Loucy (cell line): ENCODE measurements around the gene CELSR3.

Experiments
- H2AFZ ChIP-seq: fragments of 200-600 bp; sonication (generic); 2 replicates; pipeline ENCODE4 v1.6.0; 2016; ENCODE audit warnings: antibody characterized with exemption, mild to moderate bottlenecking, low read length, moderate library complexity
- H3F3A ChIP-seq: fragments of 200-600 bp; 2 replicates; pipeline ENCODE4 v1.6.0; 2016; ENCODE audit warnings: antibody characterized with exemption, low read depth, mild to moderate bottlenecking
- H3K27me3 ChIP-seq: fragments of 200-600 bp; sonication (generic); 2 replicates; pipeline ENCODE4 v1.6.1; 2014; ENCODE audit warnings: low read length, mild to moderate bottlenecking; ENCODE audit not compliant: insufficient read depth, poor library complexity, severe bottlenecking
- H3K36me3 ChIP-seq: fragments of 200-600 bp; sonication (generic); 2 replicates; pipeline ENCODE4 v1.6.1; 2016; ENCODE audit warnings: low read length; ENCODE audit not compliant: insufficient read depth
- H3K4me1 ChIP-seq: fragments of 200-600 bp; sonication (generic); 2 replicates; pipeline ENCODE4 v1.5.1; 2014; ENCODE audit warnings: low read length, mild to moderate bottlenecking; ENCODE audit not compliant: insufficient read depth, poor library complexity, severe bottlenecking
- H3K4me2 ChIP-seq: fragments of 200-600 bp; sonication (generic); 2 replicates; pipeline ENCODE4 v1.6.0; 2014; ENCODE audit warnings: antibody characterized with exemption, low read length, low read depth, mild to moderate bottlenecking; ENCODE audit not compliant: poor library complexity, severe bottlenecking
- H3K4me3 ChIP-seq: fragments of 200-600 bp; sonication (generic); 2 replicates; pipeline ENCODE4 v1.5.1; 2014; ENCODE audit warnings: low read length, mild to moderate bottlenecking, mixed read lengths; ENCODE audit not compliant: poor library complexity, severe bottlenecking
- H3K79me2 ChIP-seq: fragments of 200-600 bp; sonication (generic); 2 replicates; pipeline ENCODE4 v1.6.1; 2014; ENCODE audit warnings: low read length; ENCODE audit not compliant: insufficient read depth
- H3K9ac ChIP-seq: fragments of 200-600 bp; sonication (generic); 2 replicates; pipeline ENCODE4 v1.6.0; 2014; ENCODE audit warnings: mild to moderate bottlenecking, low read depth, low read length, moderate library complexity; ENCODE audit not compliant: poor library complexity, severe bottlenecking
- H3K9me2 ChIP-seq: fragments of 200-600 bp; sonication (generic); replicated peaks from 2 replicates; pipeline ENCODE4 v1.6.1; 2016; ENCODE audit warnings: low read depth, low read length, mixed read lengths
- H3K9me3 ChIP-seq: fragments of 200-600 bp; sonication (generic); 2 replicates; pipeline ENCODE4 v1.6.1; 2014; ENCODE audit warnings: mild to moderate bottlenecking, antibody characterized with exemption, low read length, low read depth; ENCODE audit not compliant: insufficient read depth
- H4K20me1 ChIP-seq: fragments of 200-600 bp; sonication (generic); 2 replicates; pipeline ENCODE4 v1.6.0; 2014; ENCODE audit warnings: antibody characterized with exemption, low read length, mild to moderate bottlenecking; ENCODE audit not compliant: insufficient read depth, poor library complexity, severe bottlenecking
- EZH2phosphoT487 ChIP-seq: fragments of 200-600 bp; IDR thresholded peaks from 2 replicates; pipeline ENCODE4 v1.6.1; 2018; ENCODE audit warnings: antibody characterized with exemption, mild to moderate bottlenecking, moderate library complexity, borderline replicate concordance
- TF ChIP-seq, protein P1 (sequence below): fragments of 200-600 bp; sonication (generic); conservative IDR thresholded peaks from 2 replicates; pipeline ENCODE4 v1.5.1; 2014; ENCODE audit warnings: mild to moderate bottlenecking, antibody characterized with exemption, low read length

CELSR3 gene

DNA sequence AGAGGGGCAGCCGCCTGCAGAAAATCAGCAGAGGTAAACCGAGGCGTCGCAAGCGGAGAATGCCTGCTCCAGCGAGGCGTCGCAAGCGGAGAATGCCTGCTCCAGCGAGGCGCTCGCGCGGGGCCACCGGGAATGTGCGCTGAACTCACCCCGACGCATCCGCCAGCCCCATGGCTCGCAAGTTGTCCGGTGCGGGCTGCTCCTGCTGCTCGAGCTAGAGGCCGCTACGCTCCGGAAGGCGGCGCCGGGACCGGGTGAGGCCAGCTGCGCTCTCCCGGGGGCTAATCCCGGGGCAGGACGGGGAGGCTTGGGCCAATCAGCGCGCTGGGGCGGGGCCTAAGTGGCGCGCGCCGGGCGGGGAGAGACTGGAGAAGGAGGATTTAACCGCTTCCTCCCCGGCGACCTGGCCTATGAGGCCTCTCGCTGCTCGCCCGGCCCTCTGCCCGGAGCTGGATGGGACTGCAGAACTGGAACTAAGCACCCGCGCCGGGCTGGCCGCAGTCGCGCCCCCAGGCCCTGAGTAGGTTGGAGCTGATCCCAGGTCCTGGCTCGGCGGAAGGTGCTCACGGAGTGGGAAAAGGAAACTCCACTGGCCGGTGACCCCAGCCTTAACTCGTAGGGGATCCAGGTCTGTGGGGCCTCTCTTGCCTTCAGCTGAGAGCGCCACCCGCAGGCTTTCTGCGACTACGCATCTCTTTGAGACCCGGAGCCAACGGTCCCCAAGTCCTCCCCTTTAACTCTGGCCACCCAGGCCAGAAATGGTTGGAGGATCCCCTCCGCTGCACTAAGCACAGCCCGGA, 27.3 kb downstream of the CELSR3 start, which contains the start of gene SLC26A6:
SLC26A6 (minus strand) TSS at position 240 of the 800 bp plus-strand sequence; CDS start at position 172, 68 bp downstream.
- peak within 1 kb of the TSS; percentile 89 for H2AFZ ChIP-seq
- no peaks in the 10 kb centered on the region for H3K9me2 ChIP-seq
- peak within 1 kb of the TSS; percentile 90 for H3K4me3 ChIP-seq
- H3K4me1 ChIP-seq = peaks cover 23% of the 10 kb centered on the region
- no peaks in the 10 kb centered on the region for H3F3A ChIP-seq
- peaks cover 40% of the 10 kb centered on the region for H3K79me2 ChIP-seq
- H3K9me3 ChIP-seq = no peaks in the 10 kb centered on the region
- H3K4me2 ChIP-seq = peak within 1 kb of the TSS; percentile 97
- H3K9ac ChIP-seq = peak within 1 kb of the TSS; percentile 93
- no peaks in the 10 kb centered on the region for H3K27me3 ChIP-seq
- peaks cover 18% of the 10 kb centered on the region for H4K20me1 ChIP-seq
- H3K36me3 ChIP-seq = peaks cover 5% of the 10 kb centered on the region; the same call in 1 of the 2 replicates
- TF ChIP-seq EZH2phosphoT487 = no peak
- TF ChIP-seq, protein P1, sequence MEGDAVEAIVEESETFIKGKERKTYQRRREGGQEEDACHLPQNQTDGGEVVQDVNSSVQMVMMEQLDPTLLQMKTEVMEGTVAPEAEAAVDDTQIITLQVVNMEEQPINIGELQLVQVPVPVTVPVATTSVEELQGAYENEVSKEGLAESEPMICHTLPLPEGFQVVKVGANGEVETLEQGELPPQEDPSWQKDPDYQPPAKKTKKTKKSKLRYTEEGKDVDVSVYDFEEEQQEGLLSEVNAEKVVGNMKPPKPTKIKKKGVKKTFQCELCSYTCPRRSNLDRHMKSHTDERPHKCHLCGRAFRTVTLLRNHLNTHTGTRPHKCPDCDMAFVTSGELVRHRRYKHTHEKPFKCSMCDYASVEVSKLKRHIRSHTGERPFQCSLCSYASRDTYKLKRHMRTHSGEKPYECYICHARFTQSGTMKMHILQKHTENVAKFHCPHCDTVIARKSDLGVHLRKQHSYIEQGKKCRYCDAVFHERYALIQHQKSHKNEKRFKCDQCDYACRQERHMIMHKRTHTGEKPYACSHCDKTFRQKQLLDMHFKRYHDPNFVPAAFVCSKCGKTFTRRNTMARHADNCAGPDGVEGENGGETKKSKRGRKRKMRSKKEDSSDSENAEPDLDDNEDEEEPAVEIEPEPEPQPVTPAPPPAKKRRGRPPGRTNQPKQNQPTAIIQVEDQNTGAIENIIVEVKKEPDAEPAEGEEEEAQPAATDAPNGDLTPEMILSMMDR = peak; percentile 87

- peaks cover 40% of the 10 kb centered on the region for H3K79me2 ChIP-seq
- peaks cover 11% of the 10 kb centered on the region; the same call in 1 of the 2 replicates for H3K36me3 ChIP-seq
- no peaks in the 10 kb centered on the region for H3K27me3 ChIP-seq
- peak overlapping the region; percentile 81 for H2AFZ ChIP-seq
- no peaks in the 10 kb centered on the region for H3F3A ChIP-seq
- H3K9me3 ChIP-seq = no peaks in the 10 kb centered on the region
- peak overlapping the region; percentile 93 for H3K9ac ChIP-seq
- TF ChIP-seq, protein P1 = no peak
- no peak for TF ChIP-seq EZH2phosphoT487
- no peaks in the 10 kb centered on the region for H3K9me2 ChIP-seq
- H3K4me3 ChIP-seq = peak overlapping the region; percentile 90
- peaks cover 23% of the 10 kb centered on the region for H3K4me1 ChIP-seq
- H3K4me2 ChIP-seq = peak overlapping the region; percentile 97
- peaks cover 18% of the 10 kb centered on the region for H4K20me1 ChIP-seq
These were observed 27.9 kb downstream of the CELSR3 start for GRCh38 chr3:48634661-48635221.

DNA sequence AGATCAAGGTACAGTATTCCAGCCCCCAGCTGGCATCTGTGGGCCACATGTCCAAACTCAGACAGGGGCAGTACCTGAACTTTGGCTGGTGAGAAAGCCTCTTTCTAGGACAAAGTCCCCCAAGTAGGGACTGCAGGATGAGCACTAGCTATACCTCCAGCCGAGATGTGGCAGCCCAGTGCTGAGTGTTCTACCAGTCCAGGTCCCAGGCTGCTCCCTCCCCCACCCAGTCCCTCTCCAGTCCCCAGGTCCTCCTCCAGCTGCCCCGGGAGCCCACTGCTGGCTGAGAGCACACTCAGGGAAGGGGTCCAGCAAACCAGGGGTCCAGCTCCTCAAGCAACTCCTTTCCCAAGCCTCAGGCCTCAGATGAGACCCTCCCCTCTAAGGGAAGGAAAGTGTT, 28.9 kb downstream of the CELSR3 start:
- Histone ChIP-seq H3K9me3 (no peaks in the 10 kb centered on the region), H4K20me1 (peaks cover 18% of the 10 kb centered on the region), H3K9ac (peak overlapping the region; percentile 93), H2AFZ (no peak overlapping the region), H3K4me1 (peaks cover 23% of the 10 kb centered on the region), H3K27me3 (no peaks in the 10 kb centered on the region), H3K9me2 (no peaks in the 10 kb centered on the region), H3K79me2 (peaks cover 40% of the 10 kb centered on the region), H3K4me3 (peak overlapping the region; percentile 90), H3K4me2 (peak overlapping the region; percentile 97), H3F3A (no peaks in the 10 kb centered on the region), H3K36me3 (peaks cover 21% of the 10 kb centered on the region; the same call in 1 of the 2 replicates)
- TF ChIP-seq, protein P1 = no peak
- no peak for TF ChIP-seq EZH2phosphoT487
